Muscle layer of colon (tissue), 2 donors: Measurements from ENCODE around the gene EVC.

ENCODE experiments used
- H3K27ac ChIP-seq: one replicate; pipeline ENCODE4 v1.7.0; 2013; ENCODE audit warnings: low read depth, mild to moderate bottlenecking, low read length, moderate library complexity
- H3K27me3 ChIP-seq, 2 donors: one replicate each; pipeline ENCODE4 v1.7.0; 2013; ENCODE audit warnings: low read length in 2 of 2, mild to moderate bottlenecking in 2 of 2; ENCODE audit not compliant: insufficient read depth in 2 of 2, control insufficient read depth in 1 of 2
- H3K36me3 ChIP-seq: one replicate; pipeline ENCODE4 v1.7.0; 2013; ENCODE audit warnings: mild to moderate bottlenecking, low read length; ENCODE audit not compliant: insufficient read depth
- H3K4me1 ChIP-seq: one replicate; pipeline ENCODE4 v1.7.0; 2013; ENCODE audit warnings: mild to moderate bottlenecking, low read length; ENCODE audit not compliant: insufficient read depth
- H3K4me3 ChIP-seq, 2 donors: one replicate each; pipeline ENCODE4 v1.7.0; 2013; ENCODE audit warnings: low read length in 2 of 2, low read depth in 1 of 2, mild to moderate bottlenecking in 1 of 2, moderate library complexity in 1 of 2
- H3K9ac ChIP-seq: one replicate; pipeline ENCODE4 v1.7.0; 2013; ENCODE audit warnings: low read length
- H3K9me3 ChIP-seq: one replicate; pipeline ENCODE4 v1.7.0; 2013; ENCODE audit warnings: mild to moderate bottlenecking, low read length
- donor health status: abdominal sarcoma.
- donor health status: Adenocarcinoma of cecum.

Gene EVC

DNA sequence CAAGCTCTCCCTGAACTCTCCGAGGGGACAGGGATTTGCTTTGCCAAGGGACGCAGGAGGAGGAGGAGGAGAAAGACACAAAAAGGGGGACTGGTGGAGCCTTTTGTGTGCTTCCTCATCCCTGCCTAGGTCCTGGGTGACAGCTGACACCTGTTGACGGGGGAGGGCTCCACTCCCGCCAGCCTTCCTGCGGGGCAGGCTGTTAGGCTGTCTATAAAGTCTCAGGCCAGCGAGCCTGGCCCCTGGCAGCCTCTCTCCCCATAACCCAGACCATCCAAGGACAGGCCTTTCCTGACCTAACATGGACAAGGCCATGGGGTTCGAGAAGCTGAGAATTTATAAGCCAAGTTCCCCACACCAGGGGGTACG, 1.8 kb upstream of the EVC start:
- Histone ChIP-seq H3K36me3 (no peaks in the 10 kb centered on the region), H3K9ac (peak overlapping the region; percentile 64), H3K27me3 (peaks cover 0 to 4% of the 10 kb centered on the region in 2 donors), H3K4me3 (peak overlapping the region; percentile 65 to 67), H3K4me1 (peaks cover 42% of the 10 kb centered on the region), H3K9me3 (no peaks in the 10 kb centered on the region), H3K27ac (peak overlapping the region; percentile 94)

DNA sequence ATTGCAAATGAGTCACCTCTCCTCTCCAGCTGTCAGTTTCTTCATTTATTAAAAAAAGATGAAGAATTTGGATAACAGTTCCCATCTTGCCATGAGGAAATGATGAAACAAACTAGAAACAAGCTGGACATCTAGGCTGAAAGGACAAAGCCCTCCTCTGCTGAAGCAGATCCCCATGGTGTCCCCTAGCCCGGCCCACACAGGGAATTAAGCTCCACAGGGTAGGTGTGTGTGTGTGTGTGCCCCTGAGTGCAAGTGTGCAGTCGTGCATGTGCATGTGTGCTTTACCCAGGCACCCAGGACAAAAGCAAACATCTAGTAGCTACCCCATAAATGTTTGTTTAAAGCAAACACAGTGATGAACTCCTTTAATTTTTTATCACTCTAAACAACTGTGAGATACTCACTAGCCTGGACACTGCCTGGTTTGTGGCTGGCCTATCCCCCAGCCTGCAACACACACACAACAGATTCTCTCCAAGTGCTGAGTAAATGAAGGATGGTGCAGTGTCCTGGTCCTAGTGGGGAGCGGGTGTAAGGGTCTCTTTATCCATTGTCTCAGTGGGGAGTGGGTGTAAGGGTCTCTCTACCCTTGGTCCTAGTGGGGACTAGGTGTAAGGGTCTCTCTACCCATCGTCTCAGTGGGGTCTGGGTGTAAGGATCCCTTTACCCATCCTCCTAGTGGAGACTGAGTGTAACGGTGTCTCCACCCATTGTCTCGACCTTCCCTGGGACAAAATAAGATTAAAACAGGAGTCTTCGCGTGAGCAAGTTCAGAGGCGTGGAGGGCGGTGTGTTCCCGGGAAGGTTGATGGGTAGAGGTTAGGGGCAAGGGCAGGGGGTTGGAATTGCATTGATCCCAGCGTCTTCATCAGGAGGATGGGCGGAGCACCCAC, 688 bp upstream of the EVC start:
- Histone ChIP-seq H3K27ac (peak overlapping the region; percentile 76), H3K9ac (peak overlapping the region; percentile 41), H3K9me3 (no peaks in the 10 kb centered on the region), H3K36me3 (no peaks in the 10 kb centered on the region), H3K4me1 (peaks cover 42% of the 10 kb centered on the region), H3K27me3 (peaks cover 0 to 4% of the 10 kb centered on the region in 2 donors), H3K4me3 (peak overlapping the region; percentile 37 to 50)

DNA sequence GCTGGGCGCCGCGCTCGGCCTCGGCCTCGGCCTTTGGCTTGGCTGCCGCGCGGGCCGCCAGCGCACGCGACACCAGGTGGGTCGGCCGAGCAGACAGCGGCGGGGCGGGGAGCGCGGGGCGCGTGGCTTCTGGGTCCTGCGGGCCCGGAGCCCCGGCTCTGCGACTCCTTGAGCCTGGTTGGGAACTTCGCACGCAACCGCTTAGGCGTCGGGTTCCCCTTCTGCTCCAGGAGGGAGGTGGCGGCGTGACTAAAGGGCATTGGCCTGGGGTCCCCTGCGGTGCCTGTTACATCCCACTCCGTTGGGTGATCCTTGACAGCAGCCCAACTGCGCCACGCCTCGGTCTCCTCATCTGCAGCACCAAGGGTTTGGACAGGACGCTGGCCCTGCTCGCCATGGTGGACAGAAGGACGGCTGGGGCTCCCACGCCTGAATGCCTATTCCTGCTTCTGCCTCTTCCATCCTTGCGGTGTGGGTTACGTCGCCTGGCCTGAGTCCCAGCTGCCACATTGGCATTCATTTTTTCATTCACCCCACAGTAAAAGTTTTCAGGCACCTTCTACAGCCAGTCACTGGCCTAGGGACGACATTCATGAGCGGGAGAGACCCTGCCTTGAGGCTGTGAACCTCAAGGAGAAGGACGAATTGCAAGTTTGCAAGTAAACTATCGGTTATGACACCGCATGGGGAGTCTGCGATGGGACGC, 631 bp downstream of the EVC start:
- Histone ChIP-seq H3K9ac (no peak overlapping the region), H3K4me1 (peaks cover 40% of the 10 kb centered on the region), H3K4me3 (peak overlapping the region; percentile 53 to 85), H3K27me3 (peaks cover 0 to 4% of the 10 kb centered on the region in 2 donors), H3K36me3 (no peaks in the 10 kb centered on the region), H3K27ac (peak overlapping the region; percentile 46), H3K9me3 (no peaks in the 10 kb centered on the region)

DNA sequence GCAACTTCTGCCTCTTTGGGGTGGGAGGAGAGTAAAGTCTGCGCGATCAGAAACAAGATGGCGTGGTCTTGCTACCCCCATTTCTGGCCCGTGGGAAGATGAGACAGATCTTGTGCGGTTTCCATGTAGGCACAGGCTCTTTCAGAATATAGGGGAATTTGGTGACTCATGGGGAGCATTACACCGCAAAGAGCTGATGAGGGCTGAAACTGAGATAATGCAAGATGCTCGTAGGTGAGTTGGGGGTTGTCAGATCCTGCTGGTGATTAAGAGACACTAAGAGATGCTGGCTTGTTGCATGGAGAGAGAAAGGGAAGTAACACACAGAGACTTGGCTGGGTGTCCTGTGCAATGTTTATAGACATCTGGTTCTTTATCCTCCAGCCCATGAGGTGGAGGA, 1.5 kb downstream of the EVC start:
- Histone ChIP-seq H3K27ac (no peak overlapping the region), H3K9ac (no peak overlapping the region), H3K27me3 (peaks cover 0 to 4% of the 10 kb centered on the region in 2 donors), H3K4me1 (peaks cover 31% of the 10 kb centered on the region), H3K9me3 (no peaks in the 10 kb centered on the region), H3K36me3 (no peaks in the 10 kb centered on the region), H3K4me3 (peak overlapping the region in 1 of 2 donors; percentile 85)

DNA sequence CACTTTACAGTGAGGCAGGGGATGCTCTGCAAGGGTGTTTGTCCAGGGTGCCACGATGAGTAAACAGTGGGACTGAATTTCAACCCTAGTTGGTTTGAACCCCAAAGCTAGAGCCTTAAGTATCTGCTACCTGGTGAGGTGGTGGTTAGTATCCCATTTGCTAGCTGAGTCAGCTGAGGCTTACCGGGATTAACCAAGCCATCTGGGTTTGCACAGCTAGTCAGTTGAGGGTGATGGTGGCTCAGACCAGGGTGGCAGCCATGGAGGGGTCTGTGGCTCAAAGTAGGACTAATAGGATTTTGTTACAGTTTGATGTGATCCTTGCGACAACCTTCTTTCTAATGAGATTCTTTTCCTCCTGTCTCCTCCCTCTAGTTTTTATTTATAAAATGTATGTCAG, 1.9 kb downstream of the EVC start:
- H3K27ac ChIP-seq, result no peak overlapping the region
- H3K4me1 ChIP-seq, result peaks cover 28% of the 10 kb centered on the region
- H3K9me3 ChIP-seq, result no peaks in the 10 kb centered on the region
- H3K27me3 ChIP-seq, result peaks cover 0 to 4% of the 10 kb centered on the region in 2 donors
- H3K9ac ChIP-seq, result no peak overlapping the region
- H3K36me3 ChIP-seq, result no peaks in the 10 kb centered on the region
- peak overlapping the region in 1 of 2 donors; percentile 85 for H3K4me3 ChIP-seq

DNA sequence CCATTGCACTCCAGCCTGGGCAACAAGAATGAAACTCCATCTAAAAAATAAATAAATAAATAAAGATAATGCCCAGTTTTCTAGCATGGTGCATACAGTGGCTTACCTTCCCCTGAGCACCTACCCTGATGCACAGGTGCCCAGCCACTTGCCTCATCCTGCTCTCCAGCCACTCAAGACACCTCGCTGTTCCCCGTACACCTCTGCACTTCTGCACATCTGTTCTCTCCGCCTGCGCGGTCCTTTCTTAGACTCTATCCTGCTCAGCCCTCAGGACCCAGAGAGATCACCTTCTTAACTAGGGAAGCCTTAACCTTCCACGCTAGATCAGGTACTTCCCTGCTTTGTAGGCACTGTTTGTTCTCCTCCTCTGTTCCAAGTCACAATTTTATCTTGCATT, 2.9 kb downstream of the EVC start:
- H3K27ac ChIP-seq, result no peak overlapping the region
- H3K27me3 ChIP-seq, result no peaks in the 10 kb centered on the region
- peaks cover 2% of the 10 kb centered on the region for H3K36me3 ChIP-seq
- peaks cover 25% of the 10 kb centered on the region for H3K4me1 ChIP-seq
- no peak overlapping the region for H3K9ac ChIP-seq
- no peaks in the 10 kb centered on the region for H3K9me3 ChIP-seq
- no peak overlapping the region for H3K4me3 ChIP-seq

DNA sequence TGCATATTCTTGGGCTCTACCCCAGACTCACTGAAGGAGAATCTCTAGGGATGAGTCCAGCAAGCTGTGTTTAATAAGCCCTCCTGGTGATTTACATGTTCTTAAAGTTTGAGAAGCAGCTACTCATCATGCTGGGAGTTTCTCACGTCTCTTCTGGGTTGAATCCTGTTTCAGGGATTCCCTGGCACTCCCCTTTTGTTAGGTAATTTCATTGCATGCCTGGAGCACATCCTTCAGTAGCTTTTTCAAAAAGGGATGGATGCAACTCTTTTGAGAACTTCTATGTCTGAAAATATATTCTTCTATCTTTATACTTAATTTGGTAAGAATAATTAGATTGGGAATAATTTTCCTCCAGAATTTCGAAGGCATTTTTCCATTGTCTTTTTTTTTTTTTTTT, 4.4 kb downstream of the EVC start:
- Histone ChIP-seq H3K27ac (no peak overlapping the region), H3K27me3 (no peaks in the 10 kb centered on the region), H3K36me3 (peaks cover 16% of the 10 kb centered on the region), H3K9ac (no peak overlapping the region), H3K9me3 (no peaks in the 10 kb centered on the region), H3K4me3 (no peak overlapping the region), H3K4me1 (peaks cover 16% of the 10 kb centered on the region)

DNA sequence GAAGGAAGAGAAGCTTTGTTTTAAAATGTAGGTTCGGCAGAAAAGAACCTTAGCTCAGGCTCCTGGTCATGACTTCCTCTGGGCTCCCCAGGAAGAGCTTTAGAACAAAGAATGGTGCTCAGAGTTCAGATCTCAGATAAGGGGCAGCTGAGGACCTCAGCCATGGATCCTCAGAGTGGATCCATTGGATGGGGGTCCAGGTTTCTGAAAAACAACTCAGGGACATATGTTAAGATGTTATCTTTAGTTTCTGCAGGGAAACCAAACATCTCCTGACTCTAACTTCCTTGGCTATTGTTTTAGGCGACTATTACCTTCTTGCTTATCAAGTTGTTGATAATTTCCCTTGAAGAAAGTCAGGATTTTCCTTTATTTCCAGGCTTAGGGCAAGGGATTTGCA, 5.4 kb downstream of the EVC start:
- Histone ChIP-seq H3K4me1 (peaks cover 13% of the 10 kb centered on the region), H3K36me3 (peaks cover 26% of the 10 kb centered on the region), H3K9ac (no peak overlapping the region)

DNA sequence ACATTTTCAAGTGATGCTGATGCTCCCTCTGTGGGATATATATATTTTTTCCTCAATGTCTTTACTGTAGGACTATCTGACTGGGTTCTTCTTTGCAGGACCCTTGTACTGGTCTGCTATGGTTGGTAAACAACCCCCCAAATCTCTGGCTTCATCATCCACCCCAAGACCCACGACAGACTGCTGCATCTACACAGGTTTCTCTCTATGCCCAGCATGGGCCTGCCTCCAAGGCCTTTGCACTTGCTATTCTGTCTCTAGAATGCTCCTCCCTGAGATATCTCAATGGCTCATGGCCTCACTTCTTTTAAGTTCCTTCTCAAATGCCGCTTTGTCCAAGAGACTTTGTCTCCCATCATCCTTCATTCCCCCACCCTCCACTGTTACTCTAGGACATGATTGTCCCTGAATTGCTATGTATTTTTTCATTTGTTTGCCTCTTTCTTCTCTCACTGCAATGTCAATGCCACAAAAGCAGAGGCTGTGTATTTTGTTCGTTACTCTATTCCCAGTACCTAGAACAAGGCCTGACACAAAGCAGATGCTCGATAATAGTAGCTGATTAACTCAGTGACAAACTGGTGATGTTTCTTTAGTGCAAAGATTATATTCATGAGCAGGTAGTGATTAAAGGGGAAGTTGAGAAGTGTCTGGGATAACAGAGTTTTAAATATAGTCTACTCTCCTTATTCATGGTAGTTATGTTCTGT, 6.6 kb downstream of the EVC start:
- Histone ChIP-seq H3K9ac (no peak overlapping the region), H3K4me1 (peaks cover 4% of the 10 kb centered on the region), H3K4me3 (no peak overlapping the region), H3K27me3 (no peaks in the 10 kb centered on the region), H3K9me3 (no peaks in the 10 kb centered on the region), H3K27ac (no peak overlapping the region), H3K36me3 (peaks cover 26% of the 10 kb centered on the region)

More for the DNA sequence above, 5.4 kb downstream of the EVC start:
- no peak overlapping the region for H3K4me3 ChIP-seq
- no peak overlapping the region for H3K27ac ChIP-seq
- no peaks in the 10 kb centered on the region for H3K9me3 ChIP-seq
- H3K27me3 ChIP-seq, result no peaks in the 10 kb centered on the region

DNA sequence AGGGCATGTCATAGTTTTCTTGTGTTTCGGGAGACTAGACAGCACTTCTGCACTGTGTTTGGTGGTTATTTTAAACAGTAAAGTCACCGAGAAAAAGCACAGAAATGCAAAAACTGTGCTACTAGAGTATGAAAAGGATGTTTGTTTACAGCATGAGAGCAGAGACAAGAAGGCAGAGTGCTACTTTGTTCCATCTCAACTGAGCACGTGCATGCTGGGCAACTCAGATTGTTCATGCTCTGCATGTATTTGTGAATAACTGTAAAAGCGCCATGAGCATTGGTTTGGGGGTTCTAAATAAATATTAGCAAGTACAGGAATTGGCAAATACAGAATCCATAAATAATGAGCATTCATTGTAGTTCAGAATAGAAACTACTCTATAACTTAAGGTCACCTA, 7.4 kb downstream of the EVC start:
- H3K27ac ChIP-seq, result no peak overlapping the region
- no peaks in the 10 kb centered on the region for H3K9me3 ChIP-seq
- H3K27me3 ChIP-seq, result no peaks in the 10 kb centered on the region

DNA sequence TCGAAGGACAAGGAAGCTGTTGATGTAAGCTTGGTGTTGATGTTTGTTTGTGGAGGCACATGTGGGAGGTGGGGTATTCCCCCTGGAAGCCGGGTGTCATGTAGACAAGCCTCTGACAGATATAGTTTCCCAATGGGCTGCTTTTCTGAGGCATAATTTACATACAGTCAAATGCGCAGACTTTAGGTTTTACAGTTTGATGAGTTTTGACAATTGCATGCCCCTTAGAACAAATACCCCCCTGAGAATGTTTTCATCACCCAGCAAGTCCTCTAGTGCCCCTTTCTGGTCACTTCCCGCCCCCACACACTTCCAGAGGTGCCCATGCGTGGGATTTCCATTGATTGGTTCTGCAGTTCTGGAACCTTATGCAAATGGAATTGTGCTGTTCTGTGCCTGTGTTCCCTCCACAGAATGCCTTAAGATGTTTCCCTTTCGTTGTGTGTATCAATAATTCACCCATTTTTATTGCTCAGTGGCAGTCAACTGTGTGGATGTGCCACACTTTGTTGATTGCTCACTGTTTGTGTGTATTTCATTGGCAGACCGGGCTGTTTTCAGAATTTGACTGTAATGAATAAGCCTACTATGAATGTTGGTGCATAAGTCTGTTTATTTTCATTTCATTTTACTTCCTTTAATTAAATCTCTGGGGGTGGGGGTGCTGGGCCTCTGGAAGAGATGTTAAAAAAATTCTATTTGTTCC, 8.5 kb downstream of the EVC start:
- Histone ChIP-seq H3K4me1 (no peaks in the 10 kb centered on the region), H3K9ac (no peak overlapping the region), H3K36me3 (peaks cover 30% of the 10 kb centered on the region), H3K9me3 (no peaks in the 10 kb centered on the region), H3K27me3 (no peaks in the 10 kb centered on the region), H3K27ac (no peak overlapping the region), H3K4me3 (no peak overlapping the region)

More for the DNA sequence above, 7.4 kb downstream of the EVC start:
- Histone ChIP-seq H3K9ac (no peak overlapping the region), H3K4me3 (no peak overlapping the region), H3K4me1 (no peaks in the 10 kb centered on the region), H3K36me3 (peaks cover 26% of the 10 kb centered on the region)
